Measurements from ENCODE around the gene FER1L5. TPM values are rescaled to one million over a fixed set of nuclear protein-coding genes. Genes with fewer than 3 reads are reported as not detected.

FER1L5 gene
- total and polyA plus RNA-seq, 2 of the 8 experiments (the other 6 are each of a cell fraction or from before 2014, with no cell fraction given) = 0.23 to 0.88 TPM

- FAIRE-seq (no peak), DNase-seq (ENCODE audit: low read depth in 1 of 2, low spot score in 2 of 2) (no peak)
- Histone ChIP-seq H4K91ac (replicated peaks; ENCODE audit: insufficient read length, low read length) (no peak overlapping the region), H3K27me3 (replicated peaks in 1 of 4; ENCODE audit: control insufficient read depth in 3 of 4, extremely low read depth in 1 of 4, insufficient read depth in 3 of 4, low read length in 3 of 4) (no peaks in the 10 kb centered on the region), H2AK5ac (ENCODE audit: low read depth, low read length) (no peak overlapping the region), H3K18ac (ENCODE audit: extremely low read depth, low read length) (no peak overlapping the region), H3K27ac (ENCODE audit: low read depth, low read length) (no peak overlapping the region), H3K4me1 (replicated peaks in 1 of 4; ENCODE audit: control insufficient read depth in 3 of 4, insufficient read depth in 4 of 4, low read length in 3 of 4) (peaks cover 0 to 3% (median 0%) of the 10 kb centered on the region in 4 experiments; a peak in 1 of 7 replicates), H3K23me2 (ENCODE audit: low read depth, low read length) (no peaks in the 10 kb centered on the region), H3K4me2 (ENCODE audit: insufficient read depth in 1 of 2, low read depth in 2 of 2, low read length in 2 of 2) (no peak overlapping the region), H2BK12ac (ENCODE audit: low read depth, low read length) (no peak overlapping the region), H3K9me3 (ENCODE audit: insufficient read depth in 2 of 2, low read depth in 1 of 2, low read length in 1 of 2) (no peaks in the 10 kb centered on the region), H3K79me1 (ENCODE audit: low read depth, low read length) (no peaks in the 10 kb centered on the region), H2AFZ (ENCODE audit: low read length) (no peak overlapping the region), H3K56ac (replicated peaks; ENCODE audit: insufficient read length, low read depth, low read length) (no peak overlapping the region), H2BK20ac (ENCODE audit: low read length) (no peak overlapping the region), H4K5ac (ENCODE audit: insufficient read length, low read depth, low read length) (no peak overlapping the region), H4K20me1 (replicated peaks in 1 of 2; ENCODE audit: control insufficient read depth in 1 of 2, insufficient read depth in 2 of 2, low read length in 2 of 2) (no peaks in the 10 kb centered on the region), H3K4ac (replicated peaks; ENCODE audit: insufficient read length, low read depth, low read length) (no peak overlapping the region), H3K23ac (ENCODE audit: insufficient read length) (no peak overlapping the region), H3K36me3 (ENCODE audit: control insufficient read depth in 2 of 4, insufficient read depth in 4 of 4, low read length in 3 of 4) (no peaks in the 10 kb centered on the region), H3K14ac (ENCODE audit: insufficient read length) (no peak overlapping the region), H2BK120ac (replicated peaks; ENCODE audit: low read depth, low read length) (no peak overlapping the region), H3K79me2 (ENCODE audit: control insufficient read depth in 1 of 2, insufficient read depth in 2 of 2, low read length in 2 of 2) (no peaks in the 10 kb centered on the region), H4K8ac (ENCODE audit: extremely low read depth, insufficient read depth, low read length) (no peak overlapping the region), H3K4me3 (ENCODE audit: extremely low read depth in 1 of 4, insufficient read depth in 2 of 4, low read depth in 3 of 4, low read length in 4 of 4) (no peak overlapping the region), H2BK5ac (ENCODE audit: low read depth, low read length) (no peak overlapping the region), H2BK15ac (ENCODE audit: low read length) (no peak overlapping the region), H3K9ac (replicated peaks in 1 of 4; ENCODE audit: extremely low read depth in 1 of 4, low read depth in 3 of 4, low read length in 3 of 4) (no peak overlapping the region)
- CTCF ChIA-PET (ENCODE audit: partially characterized antibody) = no interaction called here
- WGBS, 2 experiments (ENCODE audit: extremely low coverage in 1 of 2, insufficient coverage in 1 of 2, insufficient read length in 1 of 2, insufficient replicate concordance in 2 of 2, low coverage in 1 of 2, low lambda C conversion rate in 2 of 2, missing lambda C conversion rate in 1 of 2) = 82% methylated on average over 6 of the region's 6 CpGs; no CpG with 5 or more reads in 1 of the 2 experiments
- TF ChIP-seq FOSL1 (IDR thresholded peaks at IDR 0.05; ENCODE audit: insufficient read depth, low read depth, low read length) = no peak
- no peak for TF ChIP-seq POU5F1 (IDR thresholded peaks at IDR 0.05; ENCODE audit: low read depth, low read length)
- TF ChIP-seq YY1 (IDR thresholded peaks at IDR 0.05; ENCODE audit: low read depth, low read length) = no peak
- no peak for TF ChIP-seq EZH2 (IDR thresholded peaks at IDR 0.05; ENCODE audit: low read depth, low read length, severe bottlenecking)
- TF ChIP-seq SRF (IDR thresholded peaks at IDR 0.05; ENCODE audit: low read depth, low read length) = no peak
- POLR2A ChIA-PET (ENCODE audit: partially characterized antibody) = no interaction called here
These were observed 104.6 kb downstream of the FER1L5 start for GRCh38 chr2:96747061-96747617.
